RWPE1 (cell line): ENCODE measurements around the gene IPMK.

Experiments
- CTCF ChIA-PET: fragments of 350-600 bp; sonication (Branson Sonifier 250); formaldehyde crosslinking; extraction: SDS; loops from one replicate; lab custom pipeline; 2021; lab: Yijun Ruan, JAX
- POLR2A ChIA-PET: fragments of 400-600 bp; formaldehyde crosslinking; extraction: SDS; loops from one replicate; lab custom pipeline; 2020; ENCODE audit warnings: antibody characterized with exemption; ENCODE audit not compliant: low non-redundant PET; lab: Yijun Ruan, JAX
- DNase-seq: peaks from one replicate; pipeline ENCODE4 v3.0.0; 2012; ENCODE audit warnings: low spot score
- H3K27ac ChIP-seq: fragments of 450-650 bp; 2 replicates; pipeline ENCODE4 v1.5.1; 2017
- CTCF ChIP-seq: fragments of 450-650 bp; conservative IDR thresholded peaks from 2 replicates; pipeline ENCODE4 v1.5.1; 2017; ENCODE audit warnings: low read depth, mild to moderate bottlenecking

The IPMK gene

GRCh38 chr10:58180666-58181065, 87.0 kb downstream of the IPMK start:
- ChIA-PET POLR2A (no interaction called here), CTCF (interaction anchor here (0.7 to 1.3 kb wide), 2 partner anchors 111 to 254 kb away, joined by 3 to 6 read pairs; no protein-coding TSS in a partner anchor)

GRCh38 chr10:58179238-58179637, 88.5 kb downstream of the IPMK start:
- ChIA-PET POLR2A (no interaction called here), CTCF (interaction anchor here (0.7 to 3.1 kb wide), 2 partner anchors 111 to 114 kb away, joined by 3 to 33 read pairs; no protein-coding TSS in a partner anchor)
- no peak for DNase-seq
- no peak for TF ChIP-seq CTCF
- no peak overlapping the region for H3K27ac ChIP-seq

More at GRCh38 chr10:58180666-58181065, 87.0 kb downstream of the IPMK start:
- no peak overlapping the region for H3K27ac ChIP-seq
- DNase-seq = no peak
- TF ChIP-seq CTCF = no peak

- CTCF ChIA-PET = interaction anchor here (3.1 kb wide), 1 partner anchor 112 kb away, joined by 33 read pairs; no protein-coding TSS in a partner anchor
- TF ChIP-seq CTCF = no peak
- POLR2A ChIA-PET = no interaction called here
- H3K27ac ChIP-seq = no peak overlapping the region
- DNase-seq = no peak
These were observed 88.9 kb downstream of the IPMK start for GRCh38 chr10:58178811-58179210.

DNA sequence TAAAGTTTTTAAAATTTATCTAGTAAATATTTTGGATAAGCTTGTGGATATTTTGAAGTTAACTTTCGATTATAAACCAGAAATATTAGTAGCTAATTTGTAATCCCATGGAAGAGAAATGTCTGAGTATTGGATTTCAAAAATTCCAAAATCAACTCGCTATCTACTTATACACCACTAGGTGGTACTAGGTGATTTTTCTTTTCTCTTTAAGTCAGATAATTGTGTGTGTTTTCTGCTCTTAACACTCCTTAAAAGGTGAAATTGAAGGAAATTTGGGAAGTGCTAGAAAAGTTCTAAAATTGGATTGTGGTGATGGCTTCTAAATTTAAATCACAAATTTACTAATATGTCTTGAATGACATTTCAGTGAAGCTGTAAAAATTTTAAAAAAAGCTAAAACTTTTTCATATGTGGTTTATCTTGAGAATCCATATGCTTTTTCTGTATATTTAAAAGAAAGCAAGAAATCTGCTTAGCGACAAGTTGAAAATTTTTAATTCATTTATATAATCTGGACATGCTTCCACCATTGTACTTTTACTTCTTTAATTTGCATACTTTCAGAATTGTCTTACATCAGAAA, 90.2 kb downstream of the IPMK start:
- ChIA-PET POLR2A (no interaction called here), CTCF (interaction anchor here (0.6 to 3.1 kb wide), 9 partner anchors 12 to 473 kb away, joined by 3 to 33 read pairs (median 3); no protein-coding TSS in a partner anchor)
- H3K27ac ChIP-seq = no peak overlapping the region
- DNase-seq = no peak
- TF ChIP-seq CTCF = peak; percentile 75

DNA sequence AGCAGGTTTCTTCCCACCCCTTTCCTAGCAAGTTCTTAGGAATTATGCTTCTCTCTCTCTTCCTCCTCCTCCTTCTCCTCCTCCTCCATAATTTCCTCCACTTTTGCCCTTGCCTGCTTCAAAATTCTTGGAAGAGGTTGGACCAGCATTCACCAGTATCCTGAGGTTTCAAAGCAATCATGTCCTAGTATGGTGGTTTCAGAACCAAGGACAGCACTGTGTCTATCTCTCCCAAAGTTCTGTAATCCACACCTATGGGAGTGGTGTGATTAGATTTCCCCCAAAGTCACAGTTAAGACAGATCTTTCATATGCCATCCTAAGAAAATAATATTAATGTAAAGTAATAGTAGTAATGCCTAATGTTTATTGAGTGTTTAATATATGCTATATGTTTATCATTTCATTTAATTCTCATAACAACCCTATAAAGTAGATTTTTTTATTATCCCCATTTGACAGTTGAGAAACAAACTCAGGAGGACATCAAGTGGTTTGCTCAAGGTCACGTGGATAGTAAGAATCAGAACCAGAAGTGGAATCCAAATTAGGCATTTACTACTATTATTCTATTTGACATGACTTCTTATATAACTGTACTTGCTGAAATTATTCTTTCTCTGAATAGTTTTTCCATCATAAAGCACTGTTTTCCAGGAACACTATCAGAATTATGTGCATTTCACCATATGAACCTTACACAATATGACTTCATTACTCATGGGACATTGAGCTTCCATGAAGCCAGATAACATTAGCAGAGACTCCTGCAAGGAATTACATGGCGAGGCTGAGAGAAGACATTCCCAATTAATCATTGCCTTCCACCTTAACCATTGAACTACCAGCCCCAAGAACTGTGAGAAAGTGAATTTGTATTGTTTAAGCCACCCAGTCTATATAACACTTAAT, 91.4 kb downstream of the IPMK start:
- TF ChIP-seq CTCF = no peak
- no peak for DNase-seq
- ChIA-PET POLR2A (no interaction called here), CTCF (interaction anchor here (3.1 kb wide), 1 partner anchor 114 kb away, joined by 33 read pairs; no protein-coding TSS in a partner anchor)
- no peak overlapping the region for H3K27ac ChIP-seq

DNA sequence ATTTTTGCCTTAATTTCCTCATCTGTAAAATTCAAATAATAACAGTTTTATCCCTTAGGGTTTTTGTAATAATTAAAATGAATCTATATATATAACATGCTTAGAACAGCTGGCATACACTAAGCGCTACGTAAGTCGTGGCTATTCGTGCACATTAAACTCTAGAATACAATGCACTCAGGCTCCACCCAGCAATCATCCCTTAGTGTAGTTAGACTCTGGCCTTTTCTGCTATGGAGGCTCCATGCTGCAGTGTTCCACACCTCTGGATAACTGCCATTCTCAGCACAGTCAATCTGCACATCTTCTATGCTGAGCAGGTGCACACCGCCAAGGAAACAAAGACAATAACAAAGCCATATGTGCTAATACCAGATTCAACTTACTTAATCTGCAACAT, 92.9 kb downstream of the IPMK start:
- ChIA-PET POLR2A (no interaction called here), CTCF (no interaction called here)
- H3K27ac ChIP-seq = no peak overlapping the region
- no peak for TF ChIP-seq CTCF
- no peak for DNase-seq
